WTC11 (cell line): ENCODE measurements around the gene ROPN1L. TPM values are rescaled to one million over a fixed set of nuclear protein-coding genes. Genes with fewer than 3 reads are reported as not detected.

Experiments used
- ATAC-seq: fragments of 200-7000 bp; cut with Tn5 transposase; 2 replicates; pipeline ENCODE4 v1.10.0; 2021; ENCODE audit warnings: mild to moderate bottlenecking, moderate library complexity
- CTCF ChIA-PET: fragments of 300-600 bp; sonication (Branson Sonifier 250); formaldehyde crosslinking; loops from one replicate; lab custom pipeline; 2021; ENCODE audit warnings: antibody characterized with exemption; lab: Charles Lee
- POLR2A ChIA-PET: fragments of 350-600 bp; sonication (Branson Sonifier 250); formaldehyde crosslinking; loops from one replicate; lab custom pipeline; 2021; ENCODE audit warnings: antibody characterized with exemption; lab: Charles Lee
- DNase-seq: peaks from one replicate; pipeline ENCODE4 v3.0.0; 2021; ENCODE audit warnings: low spot score
- H3K27ac Mint-ChIP-seq: 2 replicates; pipeline ENCODE4 v1.8.0; 2021; ENCODE audit warnings: mixed read lengths
- H3K27me3 Mint-ChIP-seq: 2 replicates; pipeline ENCODE4 v1.8.0; 2021; ENCODE audit warnings: low read depth, mild to moderate bottlenecking, moderate library complexity, mixed read lengths
- H3K36me3 Mint-ChIP-seq: 2 replicates; pipeline ENCODE4 v1.8.0; 2021; ENCODE audit warnings: mixed read lengths
- H3K4me1 Mint-ChIP-seq: 2 replicates; pipeline ENCODE4 v1.8.0; 2022; ENCODE audit warnings: mixed read lengths
- H3K4me3 Mint-ChIP-seq: 2 replicates; pipeline ENCODE4 v1.8.0; 2021; ENCODE audit warnings: mild to moderate bottlenecking, moderate library complexity, mixed read lengths
- H3K9me3 Mint-ChIP-seq: 2 replicates; pipeline ENCODE4 v1.8.0; 2021; ENCODE audit warnings: mixed read lengths
- ATF2 ChIP-seq: sonication (generic); formaldehyde crosslinking; IDR thresholded peaks from 2 replicates; pipeline ENCODE4 v1.8.1; 2022; ENCODE audit warnings: low read depth, missing genetic modification reagents, borderline replicate concordance
- ATF3 ChIP-seq: sonication (generic); formaldehyde crosslinking; conservative IDR thresholded peaks from 2 replicates; pipeline ENCODE4 v1.8.1; 2022; ENCODE audit warnings: mild to moderate bottlenecking, missing genetic modification reagents
- CBFB ChIP-seq: sonication (generic); formaldehyde crosslinking; IDR thresholded peaks from 2 replicates; pipeline ENCODE4 v1.8.1; 2022; ENCODE audit warnings: mild to moderate bottlenecking, low read depth, missing genetic modification reagents
- FOXJ3 ChIP-seq: sonication (generic); formaldehyde crosslinking; IDR thresholded peaks from 2 replicates; pipeline ENCODE4 v1.9.0; 2021; ENCODE audit warnings: missing genetic modification reagents, mild to moderate bottlenecking, borderline replicate concordance
- FOXK1 ChIP-seq: sonication (generic); formaldehyde crosslinking; IDR thresholded peaks from 2 replicates; pipeline ENCODE4 v1.8.0; 2022; ENCODE audit warnings: mild to moderate bottlenecking, moderate library complexity, missing genetic modification reagents
- FOXP1 ChIP-seq: sonication (generic); formaldehyde crosslinking; IDR thresholded peaks from 2 replicates; pipeline ENCODE4 v1.8.0; 2022; ENCODE audit warnings: missing genetic modification reagents, mild to moderate bottlenecking, moderate library complexity, borderline replicate concordance
- HMGA2 ChIP-seq: fragments of 250-450 bp; sonication (Bioruptor Pico); IDR thresholded peaks from 2 replicates; pipeline ENCODE4 v1.4.0; 2021; ENCODE audit warnings: mild to moderate bottlenecking, moderate library complexity
- JAZF1 ChIP-seq: fragments of 250-450 bp; sonication (Bioruptor Pico); IDR thresholded peaks from 2 replicates; pipeline ENCODE4 v1.9.0; 2021; ENCODE audit warnings: moderate library complexity, mild to moderate bottlenecking, inconsistent platforms
- JUN ChIP-seq: sonication (generic); formaldehyde crosslinking; IDR thresholded peaks from 2 replicates; pipeline ENCODE4 v1.8.0; 2023; ENCODE audit warnings: mild to moderate bottlenecking, missing genetic modification reagents
- KAT7 ChIP-seq: sonication (generic); formaldehyde crosslinking; IDR thresholded peaks from 2 replicates; pipeline ENCODE4 v1.8.1; 2023; ENCODE audit warnings: missing genetic modification reagents, mild to moderate bottlenecking, borderline replicate concordance
- NFYB ChIP-seq: sonication (generic); formaldehyde crosslinking; conservative IDR thresholded peaks from 2 replicates; pipeline ENCODE4 v1.8.0; 2022; ENCODE audit warnings: low read depth, missing genetic modification reagents
- OVOL2 ChIP-seq: fragments of 250-450 bp; sonication (Bioruptor Pico); IDR thresholded peaks from 2 replicates; pipeline ENCODE4 v1.9.0; 2021; ENCODE audit warnings: mild to moderate bottlenecking, borderline replicate concordance
- ZBTB21 ChIP-seq: sonication (generic); formaldehyde crosslinking; IDR thresholded peaks from 2 replicates; pipeline ENCODE4 v1.8.1; 2023; ENCODE audit warnings: mild to moderate bottlenecking, missing genetic modification reagents, borderline replicate concordance
- ZNF416 ChIP-seq: fragments of 250-450 bp; sonication (Bioruptor Pico); IDR thresholded peaks from 2 replicates; pipeline ENCODE4 v1.9.0; 2021; ENCODE audit warnings: mild to moderate bottlenecking, inconsistent platforms
- ZNF532 ChIP-seq: fragments of 250-450 bp; sonication (Bioruptor Pico); IDR thresholded peaks from 2 replicates; pipeline ENCODE4 v1.9.0; 2021; ENCODE audit warnings: mild to moderate bottlenecking, borderline replicate concordance
- ZNF671 ChIP-seq: fragments of 250-450 bp; sonication (Bioruptor Pico); IDR thresholded peaks from 2 replicates; pipeline ENCODE4 v1.8.0; 2021; ENCODE audit warnings: mild to moderate bottlenecking
- total RNA-seq: library from RNA; stranded (reverse); gene quantifications from 3 replicates; pipeline ENCODE4 v1.2.3, GENCODE V29; 2021
- TF ChIP-seq, protein P1 (sequence below): fragments of 250-450 bp; sonication (Bioruptor Pico); IDR thresholded peaks from 2 replicates; pipeline ENCODE4 v1.9.0; 2021; ENCODE audit warnings: moderate library complexity, mild to moderate bottlenecking, inconsistent platforms, borderline replicate concordance
- TF ChIP-seq, protein P2 (sequence below): sonication (generic); formaldehyde crosslinking; IDR thresholded peaks from 2 replicates; pipeline ENCODE4 v1.8.0; 2022; ENCODE audit warnings: mild to moderate bottlenecking, missing genetic modification reagents
- TF ChIP-seq, protein P3 (sequence below): sonication (generic); formaldehyde crosslinking; IDR thresholded peaks from 2 replicates; pipeline ENCODE4 v1.8.0; 2022; ENCODE audit warnings: missing genetic modification reagents
- TF ChIP-seq, protein P4 (sequence below): fragments of 250-450 bp; sonication (Bioruptor Pico); IDR thresholded peaks from 2 replicates; pipeline ENCODE4 v1.8.0; 2021; ENCODE audit warnings: mild to moderate bottlenecking

The ROPN1L gene
- total RNA-seq, 1 experiment from 2014 or later = not detected

DNA sequence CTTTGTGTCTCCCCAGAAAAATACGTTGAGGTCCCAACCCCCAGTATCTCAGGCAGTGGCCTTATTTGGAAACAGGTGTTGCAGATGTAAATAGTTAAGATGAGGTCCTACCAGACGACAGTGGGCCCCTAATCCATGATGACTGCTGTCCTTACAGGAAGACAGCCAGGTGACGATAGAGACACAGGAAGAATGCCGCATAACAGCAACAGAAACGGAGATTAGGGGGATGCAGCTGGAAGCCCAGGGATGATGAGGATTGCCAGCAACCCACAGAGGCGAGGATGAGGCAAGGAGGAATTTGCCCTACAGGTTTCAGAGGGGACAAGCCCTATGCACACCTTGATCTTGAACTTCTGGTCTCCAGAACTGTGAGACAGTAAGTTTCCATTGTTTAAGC is 46.5 kb downstream of the ROPN1L start:
- no peak overlapping the region for H3K4me3 Mint-ChIP-seq
- ChIA-PET POLR2A (no interaction called here), CTCF (interaction anchor here (3.1 kb wide), 1 partner anchor 10 kb away, joined by 19 read pairs; no protein-coding TSS in a partner anchor)
- ATAC-seq (no peak), DNase-seq (no peak)
- H3K27me3 Mint-ChIP-seq = peaks cover 12% of the 10 kb centered on the region
- no peaks in the 10 kb centered on the region for H3K36me3 Mint-ChIP-seq
- no peak for TF ChIP-seq ZBTB21 (CRISPR knock-in tag)
- TF ChIP-seq, protein P1, sequence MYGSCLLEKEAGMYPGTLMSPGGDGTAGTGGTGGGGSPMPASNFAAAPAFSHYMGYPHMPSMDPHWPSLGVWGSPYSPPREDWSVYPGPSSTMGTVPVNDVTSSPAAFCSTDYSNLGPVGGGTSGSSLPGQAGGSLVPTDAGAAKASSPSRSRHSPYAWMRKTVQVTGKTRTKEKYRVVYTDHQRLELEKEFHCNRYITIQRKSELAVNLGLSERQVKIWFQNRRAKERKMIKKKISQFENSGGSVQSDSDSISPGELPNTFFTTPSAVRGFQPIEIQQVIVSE (CRISPR knock-in tag) = no peak
- no peak for TF ChIP-seq FOXJ3 (CRISPR knock-in tag)
- TF ChIP-seq NFYB (CRISPR knock-in tag) = no peak
- TF ChIP-seq CBFB = no peak
- no peak for TF ChIP-seq ATF2 (CRISPR knock-in tag)
- TF ChIP-seq, protein P2, sequence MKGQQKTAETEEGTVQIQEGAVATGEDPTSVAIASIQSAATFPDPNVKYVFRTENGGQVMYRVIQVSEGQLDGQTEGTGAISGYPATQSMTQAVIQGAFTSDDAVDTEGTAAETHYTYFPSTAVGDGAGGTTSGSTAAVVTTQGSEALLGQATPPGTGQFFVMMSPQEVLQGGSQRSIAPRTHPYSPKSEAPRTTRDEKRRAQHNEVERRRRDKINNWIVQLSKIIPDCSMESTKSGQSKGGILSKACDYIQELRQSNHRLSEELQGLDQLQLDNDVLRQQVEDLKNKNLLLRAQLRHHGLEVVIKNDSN (CRISPR knock-in tag) = no peak
- TF ChIP-seq ATF3 (CRISPR knock-in tag) = no peak
- TF ChIP-seq FOXP1 = no peak
- no peak overlapping the region for H3K27ac Mint-ChIP-seq
- H3K9me3 Mint-ChIP-seq = peaks cover 10% of the 10 kb centered on the region
- peaks cover 19% of the 10 kb centered on the region for H3K4me1 Mint-ChIP-seq

- Mint-ChIP-seq H3K36me3 (peaks cover 11% of the 10 kb centered on the region), H3K27me3 (peaks cover 4% of the 10 kb centered on the region; the same call in 1 of the 2 replicates), H3K4me3 (no peak overlapping the region), H3K27ac (no peak overlapping the region), H3K4me1 (peaks cover 15% of the 10 kb centered on the region), H3K9me3 (peaks cover 26% of the 10 kb centered on the region)
- no peak for ATAC-seq
- CTCF ChIA-PET = interaction anchor here (0.5 to 3.1 kb wide), 5 partner anchors 9 to 137 kb away, joined by 4 to 19 read pairs (median 8); no protein-coding TSS in a partner anchor
- no peak for DNase-seq
- POLR2A ChIA-PET = no interaction called here
- TF ChIP-seq, protein P3, sequence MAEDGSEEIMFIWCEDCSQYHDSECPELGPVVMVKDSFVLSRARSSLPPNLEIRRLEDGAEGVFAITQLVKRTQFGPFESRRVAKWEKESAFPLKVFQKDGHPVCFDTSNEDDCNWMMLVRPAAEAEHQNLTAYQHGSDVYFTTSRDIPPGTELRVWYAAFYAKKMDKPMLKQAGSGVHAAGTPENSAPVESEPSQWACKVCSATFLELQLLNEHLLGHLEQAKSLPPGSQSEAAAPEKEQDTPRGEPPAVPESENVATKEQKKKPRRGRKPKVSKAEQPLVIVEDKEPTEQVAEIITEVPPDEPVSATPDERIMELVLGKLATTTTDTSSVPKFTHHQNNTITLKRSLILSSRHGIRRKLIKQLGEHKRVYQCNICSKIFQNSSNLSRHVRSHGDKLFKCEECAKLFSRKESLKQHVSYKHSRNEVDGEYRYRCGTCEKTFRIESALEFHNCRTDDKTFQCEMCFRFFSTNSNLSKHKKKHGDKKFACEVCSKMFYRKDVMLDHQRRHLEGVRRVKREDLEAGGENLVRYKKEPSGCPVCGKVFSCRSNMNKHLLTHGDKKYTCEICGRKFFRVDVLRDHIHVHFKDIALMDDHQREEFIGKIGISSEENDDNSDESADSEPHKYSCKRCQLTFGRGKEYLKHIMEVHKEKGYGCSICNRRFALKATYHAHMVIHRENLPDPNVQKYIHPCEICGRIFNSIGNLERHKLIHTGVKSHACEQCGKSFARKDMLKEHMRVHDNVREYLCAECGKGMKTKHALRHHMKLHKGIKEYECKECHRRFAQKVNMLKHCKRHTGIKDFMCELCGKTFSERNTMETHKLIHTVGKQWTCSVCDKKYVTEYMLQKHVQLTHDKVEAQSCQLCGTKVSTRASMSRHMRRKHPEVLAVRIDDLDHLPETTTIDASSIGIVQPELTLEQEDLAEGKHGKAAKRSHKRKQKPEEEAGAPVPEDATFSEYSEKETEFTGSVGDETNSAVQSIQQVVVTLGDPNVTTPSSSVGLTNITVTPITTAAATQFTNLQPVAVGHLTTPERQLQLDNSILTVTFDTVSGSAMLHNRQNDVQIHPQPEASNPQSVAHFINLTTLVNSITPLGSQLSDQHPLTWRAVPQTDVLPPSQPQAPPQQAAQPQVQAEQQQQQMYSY (CRISPR knock-in tag) = no peak
- TF ChIP-seq ZNF416 (CRISPR knock-in tag) = no peak
- no peak for TF ChIP-seq FOXK1 (CRISPR knock-in tag)
- TF ChIP-seq ZNF532 (CRISPR knock-in tag) = no peak
- TF ChIP-seq JAZF1 (CRISPR knock-in tag) = no peak
- no peak for TF ChIP-seq OVOL2 (CRISPR knock-in tag)
- no peak for TF ChIP-seq JUN (CRISPR knock-in tag)
- no peak for TF ChIP-seq KAT7
- TF ChIP-seq, protein P4, sequence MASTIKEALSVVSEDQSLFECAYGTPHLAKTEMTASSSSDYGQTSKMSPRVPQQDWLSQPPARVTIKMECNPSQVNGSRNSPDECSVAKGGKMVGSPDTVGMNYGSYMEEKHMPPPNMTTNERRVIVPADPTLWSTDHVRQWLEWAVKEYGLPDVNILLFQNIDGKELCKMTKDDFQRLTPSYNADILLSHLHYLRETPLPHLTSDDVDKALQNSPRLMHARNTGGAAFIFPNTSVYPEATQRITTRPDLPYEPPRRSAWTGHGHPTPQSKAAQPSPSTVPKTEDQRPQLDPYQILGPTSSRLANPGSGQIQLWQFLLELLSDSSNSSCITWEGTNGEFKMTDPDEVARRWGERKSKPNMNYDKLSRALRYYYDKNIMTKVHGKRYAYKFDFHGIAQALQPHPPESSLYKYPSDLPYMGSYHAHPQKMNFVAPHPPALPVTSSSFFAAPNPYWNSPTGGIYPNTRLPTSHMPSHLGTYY (CRISPR knock-in tag) = no peak
- no peak for TF ChIP-seq ATF3 (CRISPR knock-in tag)
- TF ChIP-seq HMGA2 = no peak
- no peak for TF ChIP-seq ZNF671 (CRISPR knock-in tag)
Observed at GRCh38 chr5:10489810-10490426, 48.2 kb downstream of the ROPN1L start.
